MM.1S (cell line): ENCODE results near the gene S100A6.

Experiments used
- EZH2 ChIP-seq: fragments of 300-600 bp; sonication (generic); optimal IDR thresholded peaks from 2 replicates; pipeline ENCODE3; 2017; ENCODE audit warnings: low read depth, mild to moderate bottlenecking, antibody characterized with exemption, low read length, mixed read lengths
- EZH2phosphoT487 ChIP-seq: fragments of 300-600 bp; sonication (generic); IDR thresholded peaks from 2 replicates; pipeline ENCODE4 v1.6.1; 2018; ENCODE audit warnings: antibody characterized with exemption, low read length
- TF ChIP-seq, protein P1 (sequence below): fragments of 300-600 bp; sonication (generic); IDR thresholded peaks from 2 replicates; pipeline ENCODE4 v1.5.1; 2016; ENCODE audit warnings: antibody characterized with exemption, low read length, mixed read lengths

DNA sequence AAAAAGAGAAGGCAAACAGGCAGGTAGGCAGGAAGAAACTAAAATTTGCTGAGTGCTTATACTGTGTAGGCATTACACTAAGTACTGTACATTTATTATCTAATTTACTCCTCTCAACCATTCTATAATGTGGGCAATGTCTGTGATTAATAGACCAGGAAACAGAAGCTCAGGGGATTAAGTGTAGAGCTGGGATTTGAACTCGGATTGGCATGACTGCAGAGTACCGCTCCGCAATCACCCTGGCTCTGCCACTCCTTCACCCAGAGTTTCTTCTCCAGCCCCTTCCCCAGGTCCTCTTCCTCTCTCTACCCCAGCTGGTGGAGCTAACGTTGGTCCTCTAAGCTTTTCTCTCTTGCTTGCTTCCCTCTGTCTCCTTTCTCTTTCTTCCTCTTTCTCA, 41.3 kb upstream of the S100A6 start:
- TF ChIP-seq, protein P1, sequence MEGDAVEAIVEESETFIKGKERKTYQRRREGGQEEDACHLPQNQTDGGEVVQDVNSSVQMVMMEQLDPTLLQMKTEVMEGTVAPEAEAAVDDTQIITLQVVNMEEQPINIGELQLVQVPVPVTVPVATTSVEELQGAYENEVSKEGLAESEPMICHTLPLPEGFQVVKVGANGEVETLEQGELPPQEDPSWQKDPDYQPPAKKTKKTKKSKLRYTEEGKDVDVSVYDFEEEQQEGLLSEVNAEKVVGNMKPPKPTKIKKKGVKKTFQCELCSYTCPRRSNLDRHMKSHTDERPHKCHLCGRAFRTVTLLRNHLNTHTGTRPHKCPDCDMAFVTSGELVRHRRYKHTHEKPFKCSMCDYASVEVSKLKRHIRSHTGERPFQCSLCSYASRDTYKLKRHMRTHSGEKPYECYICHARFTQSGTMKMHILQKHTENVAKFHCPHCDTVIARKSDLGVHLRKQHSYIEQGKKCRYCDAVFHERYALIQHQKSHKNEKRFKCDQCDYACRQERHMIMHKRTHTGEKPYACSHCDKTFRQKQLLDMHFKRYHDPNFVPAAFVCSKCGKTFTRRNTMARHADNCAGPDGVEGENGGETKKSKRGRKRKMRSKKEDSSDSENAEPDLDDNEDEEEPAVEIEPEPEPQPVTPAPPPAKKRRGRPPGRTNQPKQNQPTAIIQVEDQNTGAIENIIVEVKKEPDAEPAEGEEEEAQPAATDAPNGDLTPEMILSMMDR, result no peak
- no peak for TF ChIP-seq EZH2
- TF ChIP-seq EZH2phosphoT487, result no peak
